Ovary (tissue), 9 donors: ENCODE results near the gene MPRIP. TPM values are rescaled to one million over a fixed set of nuclear protein-coding genes. Genes with fewer than 3 reads are reported as not detected.

Experiments
- DNase-seq, 5 donors: peaks; one replicate each; pipeline ENCODE4 v3.0.0-alpha.2; 2019 to 2020
- H3K27ac ChIP-seq, 2 donors: fragments of 200-600 bp; one replicate each; pipeline versions ENCODE4 v1.5.1 to v1.8.0; 2019 to 2022
- H3K27me3 ChIP-seq: fragments of 200-600 bp; one replicate; pipeline ENCODE4 v1.8.0; 2022
- H3K36me3 ChIP-seq: fragments of 200-600 bp; sonication (generic); one replicate; pipeline ENCODE4 v1.5.1; 2019
- H3K4me1 ChIP-seq: one replicate; pipeline ENCODE4 v1.8.1; 2013; ENCODE audit warnings: mild to moderate bottlenecking, moderate library complexity; ENCODE audit not compliant: insufficient read depth
- H3K4me3 ChIP-seq: fragments of 200-600 bp; sonication (generic); one replicate; pipeline ENCODE4 v1.5.1; 2017
- H3K9me3 ChIP-seq, 2 donors: fragments of 200-600 bp in 1 of 2; sonication (generic) in 1 of 2; one replicate each; pipeline versions ENCODE4 v1.5.1 to v1.8.1; 2013 to 2019; ENCODE audit warnings: mild to moderate bottlenecking in 1 of 2, moderate library complexity in 1 of 2
- EP300 ChIP-seq: sonication (generic); formaldehyde crosslinking; IDR thresholded peaks from one replicate; pipeline ENCODE4 v1.6.1; 2017; ENCODE audit warnings: antibody characterized with exemption
- POLR2A ChIP-seq: fragments of 450-650 bp; IDR thresholded peaks from one replicate; pipeline ENCODE4 v1.6.1; 2017; ENCODE audit warnings: antibody characterized with exemption, mild to moderate bottlenecking, moderate library complexity
- WGBS, 3 donors: extraction: QIAGEN DNeasy Blood & Tissue Kit in 1 of 3; methylation state at CpG; one replicate each; pipeline versions ENCODE4 v1.1.5 to v1.1.7; 2013 to 2017; 5-methylcytosine and 5-hydroxymethylcytosine counted together
- intact Hi-C, 4 donors: fragments of 100-400 bp; cut with DNase I; formaldehyde crosslinking; loops; one replicate each; pipeline versions ENCODE4 v1.11.0 to v1.15.1; 2022 to 2023
- polyA plus RNA-seq, 2 donors: library from polyadenylated mRNA; stranded (reverse); fragments of 200-250 nt in 1 of 2; fragments of 350-450 nt in 1 of 2; fragmentation: Illumina TruSeq in 1 of 2; extraction: RNeasy Lipid Tissue Mini Kit (QIAGEN cat#74804) in 1 of 2; gene quantifications; one replicate each; pipeline ENCODE4 v1.2.3, GENCODE V29; 2013 to 2014
- total RNA-seq, 7 donors: library from RNA; depleted of rRNA in 2 of 7; stranded (reverse); fragments of >200 nt in 2 of 7; fragmentation: NEBNext Ultra II Directional in 3 of 7; extraction: Animal tissue kit (Norgen Biotek cat#: 25700) in 3 of 7; gene quantifications; one replicate each; pipeline versions ENCODE4 v1.1.0 to v1.2.4, GENCODE V29; 2016 to 2023
- TF ChIP-seq, protein P1 (sequence below), 3 donors: fragments of 450-650 bp in 2 of 3; fragments of 200-600 bp in 1 of 3; IDR thresholded peaks; one replicate each; pipeline versions ENCODE4 v1.5.1 to v1.8.0; 2016 to 2022; ENCODE audit warnings: antibody characterized with exemption in 3 of 3, mild to moderate bottlenecking in 1 of 3
- donor health status: DM: no; HTN: no; CAD: no; lungs with moderate emphysema.
- donor health status: DM: no; HTN: no; CAD: no.
- donor health status: Bipolar disorder and iron deficiency.
- donor health status: DM: yes; HTN: yes; CAD: no.
- donor health status: DM: no; HTN: no; CAD: no.
- donor health status: DM: yes; HTN: yes; CAD: no.

The MPRIP gene
- total and polyA plus RNA-seq, 9 donors, result 72.3 to 256 (median 202) TPM

DNA sequence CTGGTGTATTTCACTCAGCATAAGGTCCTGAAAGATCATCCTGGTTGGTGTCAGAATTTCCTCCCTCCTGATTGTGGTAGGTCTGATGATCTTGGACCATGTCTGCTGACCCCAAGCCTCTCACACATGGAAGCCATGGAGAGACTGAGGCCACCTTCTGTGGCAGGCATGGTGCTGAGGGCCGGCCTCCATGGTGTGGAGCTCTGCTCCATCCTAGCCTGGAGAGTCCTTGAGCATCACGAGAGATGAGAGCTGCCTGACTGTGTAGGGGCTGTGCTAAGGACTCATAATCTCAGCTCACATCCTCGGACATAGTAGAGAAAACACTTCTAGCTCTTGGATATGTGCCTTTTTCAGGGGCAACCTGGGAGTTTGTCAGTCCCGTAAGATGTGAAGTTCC lies 40.6 kb downstream of the MPRIP start:
- Histone ChIP-seq H3K4me3 (no peak overlapping the region), H3K36me3 (no peaks in the 10 kb centered on the region), H3K9me3 (no peaks in the 10 kb centered on the region), H3K27ac (no peak overlapping the region), H3K27me3 (no peaks in the 10 kb centered on the region), H3K4me1 (peaks cover 28% of the 10 kb centered on the region)
- intact Hi-C loops, result no loop called here
- WGBS, 3 donors, result 79 to 87% (median 80%) methylated on average over 4 of the region's 4 CpGs
- TF ChIP-seq, protein P1, sequence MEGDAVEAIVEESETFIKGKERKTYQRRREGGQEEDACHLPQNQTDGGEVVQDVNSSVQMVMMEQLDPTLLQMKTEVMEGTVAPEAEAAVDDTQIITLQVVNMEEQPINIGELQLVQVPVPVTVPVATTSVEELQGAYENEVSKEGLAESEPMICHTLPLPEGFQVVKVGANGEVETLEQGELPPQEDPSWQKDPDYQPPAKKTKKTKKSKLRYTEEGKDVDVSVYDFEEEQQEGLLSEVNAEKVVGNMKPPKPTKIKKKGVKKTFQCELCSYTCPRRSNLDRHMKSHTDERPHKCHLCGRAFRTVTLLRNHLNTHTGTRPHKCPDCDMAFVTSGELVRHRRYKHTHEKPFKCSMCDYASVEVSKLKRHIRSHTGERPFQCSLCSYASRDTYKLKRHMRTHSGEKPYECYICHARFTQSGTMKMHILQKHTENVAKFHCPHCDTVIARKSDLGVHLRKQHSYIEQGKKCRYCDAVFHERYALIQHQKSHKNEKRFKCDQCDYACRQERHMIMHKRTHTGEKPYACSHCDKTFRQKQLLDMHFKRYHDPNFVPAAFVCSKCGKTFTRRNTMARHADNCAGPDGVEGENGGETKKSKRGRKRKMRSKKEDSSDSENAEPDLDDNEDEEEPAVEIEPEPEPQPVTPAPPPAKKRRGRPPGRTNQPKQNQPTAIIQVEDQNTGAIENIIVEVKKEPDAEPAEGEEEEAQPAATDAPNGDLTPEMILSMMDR (IDR thresholded peaks at IDR 0.05), result no peak
- no peak for TF ChIP-seq EP300
- no peak for TF ChIP-seq POLR2A
- DNase-seq, result peak in 2 of 5 donors; percentile 2 to 15

DNA sequence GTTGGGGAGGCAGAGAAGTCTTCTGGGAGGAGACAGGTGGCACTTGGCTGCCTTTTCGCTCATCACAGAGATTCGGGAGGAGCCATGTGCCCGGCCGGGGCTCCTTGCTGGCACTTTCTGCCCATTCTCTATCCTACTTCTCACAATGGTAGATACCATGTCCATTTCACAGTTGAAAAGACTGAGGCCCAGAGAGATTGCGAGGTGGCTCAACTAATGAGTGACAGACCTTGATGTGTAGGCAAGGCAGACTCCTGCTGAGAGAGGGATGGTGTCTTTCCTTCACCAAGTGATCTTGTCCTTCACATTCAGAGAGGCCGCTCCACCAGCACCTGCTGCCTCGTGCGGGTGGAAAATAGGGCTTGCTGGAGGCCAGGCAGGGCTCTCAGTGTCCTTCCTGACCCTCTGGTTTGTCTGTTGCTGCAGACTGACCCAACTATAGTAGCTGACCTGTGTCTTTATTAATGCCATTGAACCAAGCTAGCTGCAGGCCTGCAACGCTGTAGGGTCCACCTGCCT lies 42.1 kb downstream of the MPRIP start:
- Histone ChIP-seq H3K9me3 (no peaks in the 10 kb centered on the region), H3K36me3 (no peaks in the 10 kb centered on the region), H3K4me1 (peaks cover 31% of the 10 kb centered on the region), H3K27ac (no peak overlapping the region), H3K27me3 (no peaks in the 10 kb centered on the region), H3K4me3 (no peak overlapping the region)
- WGBS, 3 donors, result 90 to 91% (median 91%) methylated on average over 9 of the region's 9 CpGs
- TF ChIP-seq EP300, result no peak
- TF ChIP-seq POLR2A, result no peak
- TF ChIP-seq, protein P1 (IDR thresholded peaks at IDR 0.05), result no peak
- intact Hi-C loops, result no loop called here
- DNase-seq, result peak in 2 of 5 donors; percentile 11 to 17

DNA sequence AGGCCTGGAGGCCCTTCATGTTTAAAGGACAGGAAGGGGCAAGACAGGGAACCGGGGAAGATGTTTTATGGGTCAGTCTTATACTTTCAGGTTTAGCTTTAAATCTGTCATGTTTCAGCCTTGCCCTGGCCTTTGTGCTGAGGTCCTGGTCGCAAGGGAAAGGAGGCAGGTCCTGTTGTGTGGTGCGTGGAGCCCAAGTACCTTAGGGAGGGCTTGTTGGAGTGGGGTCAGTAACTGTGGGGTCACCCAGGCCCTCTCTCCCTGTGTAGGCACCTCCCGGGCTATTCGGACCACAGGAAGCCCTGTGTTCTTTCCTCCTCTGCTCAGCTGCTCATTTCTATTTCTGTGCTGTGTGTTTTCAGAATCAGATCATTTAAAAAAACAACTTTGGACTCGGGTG lies 42.7 kb downstream of the MPRIP start:
- Histone ChIP-seq H3K27me3 (no peaks in the 10 kb centered on the region), H3K9me3 (no peaks in the 10 kb centered on the region), H3K27ac (no peak overlapping the region), H3K36me3 (no peaks in the 10 kb centered on the region), H3K4me1 (peaks cover 27% of the 10 kb centered on the region), H3K4me3 (no peak overlapping the region)
- DNase-seq, result peak in 2 of 5 donors; percentile 1 to 5
- intact Hi-C loops, result no loop called here
- WGBS, 3 donors, result 74 to 79% (median 78%) methylated on average over 6 of the region's 6 CpGs
- TF ChIP-seq, protein P1 (IDR thresholded peaks at IDR 0.05), result no peak
- TF ChIP-seq POLR2A (no peak), EP300 (no peak)

DNA sequence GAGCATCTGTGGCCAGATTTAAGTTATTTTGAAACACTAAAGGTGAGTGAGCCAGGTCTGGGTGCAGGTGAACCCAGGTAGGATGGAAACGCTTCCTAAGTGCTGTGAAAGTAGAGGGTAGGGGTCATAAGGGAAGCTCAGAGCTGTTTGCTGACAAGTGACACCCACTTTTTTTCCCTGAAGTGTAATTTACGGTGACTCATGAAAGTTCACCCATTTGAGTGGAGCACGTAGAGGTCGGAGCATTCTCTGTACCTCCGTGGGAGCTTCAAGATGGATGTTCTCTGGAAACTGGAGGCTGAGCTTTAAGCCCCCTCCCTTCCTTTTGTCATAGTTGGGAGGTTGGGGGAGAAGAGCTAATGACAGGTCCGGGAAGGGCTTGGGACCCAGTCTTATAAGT lies 44.3 kb downstream of the MPRIP start:
- peaks cover 15% of the 10 kb centered on the region for H3K4me1 ChIP-seq
- intact Hi-C loops, result no loop called here
- no peak overlapping the region for H3K4me3 ChIP-seq
- 91 to 95% (median 92%) methylated on average over 6 of the region's 6 CpGs for WGBS, 3 donors
- H3K27ac ChIP-seq, result no peak overlapping the region
- H3K36me3 ChIP-seq, result no peaks in the 10 kb centered on the region
- no peaks in the 10 kb centered on the region for H3K9me3 ChIP-seq
- no peaks in the 10 kb centered on the region for H3K27me3 ChIP-seq
- DNase-seq, result no peak
- TF ChIP-seq, protein P1 (IDR thresholded peaks at IDR 0.05), result no peak
- TF ChIP-seq POLR2A, result no peak
